BJ (cell line): ENCODE data around the gene OR10H2. TPM values are rescaled to one million over a fixed set of nuclear protein-coding genes. Genes with fewer than 3 reads are reported as not detected.

ENCODE experiments used
- CTCF ChIA-PET: fragments of 350-600 bp; formaldehyde crosslinking; extraction: SDS; loops from one replicate; lab custom pipeline; 2021; ENCODE audit warnings: antibody characterized with exemption, inconsistent platforms; lab: Yijun Ruan, JAX
- POLR2A ChIA-PET: fragments of 300-600 bp; sonication (Branson Sonifier 250); formaldehyde crosslinking; extraction: SDS; loops from one replicate; lab custom pipeline; 2021; ENCODE audit warnings: antibody characterized with exemption; lab: Charles Lee
- DNase-seq: peaks from one replicate; pipeline ENCODE4 v3.0.0-alpha.2; 2011; ENCODE audit warnings: low read depth
- H3K27me3 ChIP-seq: 2 replicates; pipeline ENCODE4 v1.6.0; 2011; ENCODE audit warnings: low read length; ENCODE audit not compliant: control insufficient read depth, insufficient read depth
- H3K36me3 ChIP-seq: 2 replicates; pipeline ENCODE4 v1.5.1; 2011; ENCODE audit warnings: low read length; ENCODE audit not compliant: control insufficient read depth, insufficient read depth
- H3K4me3 ChIP-seq: 2 replicates; pipeline ENCODE4 v1.5.1; 2011; ENCODE audit warnings: low read depth, mild to moderate bottlenecking, control low read depth, low read length
- CTCF ChIP-seq: IDR thresholded peaks from 2 replicates; pipeline ENCODE4 v1.5.1; 2011; ENCODE audit warnings: low read depth, mild to moderate bottlenecking, control low read depth, inconsistent platforms, low read length, moderate library complexity; ENCODE audit not compliant: insufficient read depth
- polyA plus RNA-seq: library from polyadenylated mRNA; depleted of rRNA; stranded (reverse); fragments of >200 nt; gene quantifications from 2 replicates; pipeline ENCODE4 v1.2.3, GENCODE V29; 2011

The OR10H2 gene
- polyA plus RNA-seq, 1 experiment = not detected

GRCh38 chr19:15715642-15716041 is 12.2 kb upstream of the OR10H2 start:
- ChIA-PET POLR2A (no interaction called here), CTCF (no interaction called here)
- DNase-seq = no peak
- H3K36me3 ChIP-seq = no peaks in the 10 kb centered on the region
- H3K27me3 ChIP-seq = no peaks in the 10 kb centered on the region
- TF ChIP-seq CTCF = no peak
- no peak overlapping the region for H3K4me3 ChIP-seq

- no peak for DNase-seq
- Histone ChIP-seq H3K36me3 (no peaks in the 10 kb centered on the region), H3K4me3 (no peak overlapping the region), H3K27me3 (no peaks in the 10 kb centered on the region)
- TF ChIP-seq CTCF = no peak
- POLR2A ChIA-PET = no interaction called here
- CTCF ChIA-PET = no interaction called here
Observed at GRCh38 chr19:15717809-15718208, 10.0 kb upstream of the OR10H2 start.

GRCh38 chr19:15721268-15721667 is 6.6 kb upstream of the OR10H2 start:
- no peaks in the 10 kb centered on the region for H3K36me3 ChIP-seq
- no peaks in the 10 kb centered on the region for H3K27me3 ChIP-seq
- CTCF ChIA-PET = no interaction called here
- no peak for DNase-seq
- POLR2A ChIA-PET = no interaction called here
- no peak overlapping the region for H3K4me3 ChIP-seq
- no peak for TF ChIP-seq CTCF

- no peak for DNase-seq
- no peak for TF ChIP-seq CTCF
- no peak overlapping the region for H3K4me3 ChIP-seq
- H3K36me3 ChIP-seq = no peaks in the 10 kb centered on the region
- POLR2A ChIA-PET = no interaction called here
- H3K27me3 ChIP-seq = no peaks in the 10 kb centered on the region
- CTCF ChIA-PET = no interaction called here
Observed at GRCh38 chr19:15722956-15723355, 4.9 kb upstream of the OR10H2 start.

- DNase-seq = no peak
- ChIA-PET CTCF (no interaction called here), POLR2A (no interaction called here)
- Histone ChIP-seq H3K36me3 (no peaks in the 10 kb centered on the region), H3K4me3 (no peak overlapping the region), H3K27me3 (no peaks in the 10 kb centered on the region)
- no peak for TF ChIP-seq CTCF
Observed at GRCh38 chr19:15730538-15730937, 2.7 kb downstream of the OR10H2 start.
